OCI-LY7 (cell line): ENCODE measurements around the gene G3BP2. TPM values are rescaled to one million over a fixed set of nuclear protein-coding genes. Genes with fewer than 3 reads are reported as not detected.

Source experiments
- BruUV-seq: library from RNA; stranded (reverse); fragments of 400-500 nt; replicated peaks from 2 replicates; lab custom pipeline; 2021; lab: Mats Ljungman, UMichigan
- CTCF ChIA-PET: fragments of 300-600 bp; sonication (Branson Sonifier 250); formaldehyde crosslinking; loops from one replicate; lab custom pipeline; 2022; ENCODE audit warnings: antibody characterized with exemption; ENCODE audit not compliant: unreplicated experiment; lab: Charles Lee
- POLR2A ChIA-PET: fragments of 300-600 bp; sonication (Branson Sonifier 250); formaldehyde crosslinking; loops from one replicate; lab custom pipeline; 2022; ENCODE audit warnings: antibody characterized with exemption; lab: Charles Lee
- DNase-seq: peaks from one replicate; pipeline ENCODE4 v3.0.0-alpha.2; 2015; ENCODE audit warnings: low spot score
- H2AFZ ChIP-seq: fragments of 200-600 bp; sonication (generic), shearing (Covaris generic); 2 replicates; pipeline ENCODE4 v1.6.1; 2014; ENCODE audit warnings: mild to moderate bottlenecking, antibody characterized with exemption, low read length, moderate library complexity
- H3K27ac ChIP-seq: fragments of 200-600 bp; sonication (generic); 2 replicates; pipeline ENCODE4 v1.5.1; 2014; ENCODE audit warnings: mixed run types, low read depth, mild to moderate bottlenecking, moderate library complexity, low read length, inconsistent platforms; ENCODE audit not compliant: poor library complexity, severe bottlenecking
- H3K36me3 ChIP-seq: fragments of 200-600 bp; sonication (generic); 2 replicates; pipeline ENCODE4 v1.6.1; 2014; ENCODE audit warnings: mild to moderate bottlenecking, antibody characterized with exemption, low read length, moderate library complexity, mixed read lengths; ENCODE audit not compliant: insufficient read depth
- H3K4me1 ChIP-seq: fragments of 200-600 bp; sonication (generic); 2 replicates; pipeline ENCODE4 v1.5.1; 2014; ENCODE audit warnings: mild to moderate bottlenecking, low read length; ENCODE audit not compliant: insufficient read depth, poor library complexity, severe bottlenecking
- H3K4me2 ChIP-seq: fragments of 200-600 bp; sonication (generic); 2 replicates; pipeline ENCODE4 v1.6.1; 2014; ENCODE audit warnings: mild to moderate bottlenecking, low read length
- H3K4me3 ChIP-seq: fragments of 200-600 bp; sonication (generic); 2 replicates; pipeline ENCODE4 v1.5.1; 2014; ENCODE audit warnings: mild to moderate bottlenecking, low read depth, low read length; ENCODE audit not compliant: poor library complexity, severe bottlenecking
- H3K79me2 ChIP-seq: fragments of 200-600 bp; sonication (generic); 2 replicates; pipeline ENCODE4 v1.6.1; 2016; ENCODE audit warnings: low read depth, mild to moderate bottlenecking, low read length, moderate library complexity, mixed read lengths; ENCODE audit not compliant: insufficient read depth
- H3K9me2 ChIP-seq: fragments of 200-600 bp; sonication (generic); 2 replicates; pipeline ENCODE4 v1.6.1; 2016; ENCODE audit warnings: mild to moderate bottlenecking, low read length, mixed read lengths; ENCODE audit not compliant: insufficient read depth
- H3K9me3 ChIP-seq: fragments of 200-600 bp; sonication (generic); 2 replicates; pipeline ENCODE4 v1.6.1; 2014; ENCODE audit warnings: mild to moderate bottlenecking, mixed run types, low read length, mixed read lengths
- H4K20me1 ChIP-seq: fragments of 200-600 bp; sonication (generic); 2 replicates; pipeline ENCODE4 v1.6.1; 2014; ENCODE audit warnings: mild to moderate bottlenecking, antibody characterized with exemption, low read length, moderate library complexity, mixed read lengths; ENCODE audit not compliant: insufficient read depth
- EZH2phosphoT487 ChIP-seq: fragments of 200-600 bp; sonication (generic); IDR thresholded peaks from 2 replicates; pipeline ENCODE4 v1.6.1; 2018; ENCODE audit warnings: low read depth, borderline replicate concordance, mild to moderate bottlenecking, mixed run types, antibody characterized with exemption, low read length, moderate library complexity, mixed read lengths
- intact Hi-C: fragments of 100-400 bp; cut with micrococcal nuclease; formaldehyde crosslinking; loops from one replicate; pipeline ENCODE4 v1.10.0; 2022; ENCODE audit not compliant: unreplicated experiment
- total RNA-seq, 2 experiments: library from RNA; depleted of rRNA in 1 of 2; stranded (reverse); fragments of >200 nt in 1 of 2; shearing (Covaris generic) in 1 of 2; gene quantifications; 2 replicates each; pipeline ENCODE4 v1.2.3, GENCODE V29; 2014 to 2022
- TF ChIP-seq, protein P1 (sequence below): fragments of 200-600 bp; sonication (generic); conservative IDR thresholded peaks from 2 replicates; pipeline ENCODE4 v1.5.1; 2014; ENCODE audit warnings: mild to moderate bottlenecking, antibody characterized with exemption, low read length, moderate library complexity, mixed read lengths

G3BP2 gene
- total RNA-seq, 2 experiments from 2014 or later = 56.7 to 147 TPM

DNA sequence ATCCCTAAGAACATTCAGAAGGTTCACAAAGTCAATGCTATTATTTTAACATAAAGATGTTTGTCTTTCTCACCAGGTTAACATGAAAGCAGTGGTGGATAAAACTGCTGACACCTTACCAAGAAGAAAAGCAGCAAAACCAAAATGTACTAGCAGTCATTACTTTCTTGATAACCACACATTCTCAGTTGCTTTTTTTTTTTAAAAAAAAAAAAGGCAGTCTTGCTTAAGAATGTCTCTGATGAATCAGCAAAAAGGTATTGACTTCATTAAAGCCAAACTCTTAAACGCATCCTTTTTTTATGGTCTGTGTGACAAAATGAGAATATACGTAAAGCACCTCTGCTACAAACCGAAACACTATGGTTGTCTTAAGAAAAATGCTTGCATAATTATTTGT is 74.8 kb downstream of the G3BP2 start:
- no peak overlapping the region for H3K4me3 ChIP-seq
- no peak overlapping the region for H2AFZ ChIP-seq
- no peaks in the 10 kb centered on the region for H4K20me1 ChIP-seq
- no TSS peak for BruUV-seq
- no peaks in the 10 kb centered on the region for H3K9me2 ChIP-seq
- intact Hi-C loops = no loop called here
- no peaks in the 10 kb centered on the region for H3K79me2 ChIP-seq
- no peak for DNase-seq
- no peaks in the 10 kb centered on the region for H3K4me1 ChIP-seq
- no peak overlapping the region for H3K27ac ChIP-seq
- no peak overlapping the region for H3K4me2 ChIP-seq
- H3K36me3 ChIP-seq = no peaks in the 10 kb centered on the region
- TF ChIP-seq EZH2phosphoT487 = no peak
- TF ChIP-seq, protein P1, sequence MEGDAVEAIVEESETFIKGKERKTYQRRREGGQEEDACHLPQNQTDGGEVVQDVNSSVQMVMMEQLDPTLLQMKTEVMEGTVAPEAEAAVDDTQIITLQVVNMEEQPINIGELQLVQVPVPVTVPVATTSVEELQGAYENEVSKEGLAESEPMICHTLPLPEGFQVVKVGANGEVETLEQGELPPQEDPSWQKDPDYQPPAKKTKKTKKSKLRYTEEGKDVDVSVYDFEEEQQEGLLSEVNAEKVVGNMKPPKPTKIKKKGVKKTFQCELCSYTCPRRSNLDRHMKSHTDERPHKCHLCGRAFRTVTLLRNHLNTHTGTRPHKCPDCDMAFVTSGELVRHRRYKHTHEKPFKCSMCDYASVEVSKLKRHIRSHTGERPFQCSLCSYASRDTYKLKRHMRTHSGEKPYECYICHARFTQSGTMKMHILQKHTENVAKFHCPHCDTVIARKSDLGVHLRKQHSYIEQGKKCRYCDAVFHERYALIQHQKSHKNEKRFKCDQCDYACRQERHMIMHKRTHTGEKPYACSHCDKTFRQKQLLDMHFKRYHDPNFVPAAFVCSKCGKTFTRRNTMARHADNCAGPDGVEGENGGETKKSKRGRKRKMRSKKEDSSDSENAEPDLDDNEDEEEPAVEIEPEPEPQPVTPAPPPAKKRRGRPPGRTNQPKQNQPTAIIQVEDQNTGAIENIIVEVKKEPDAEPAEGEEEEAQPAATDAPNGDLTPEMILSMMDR = no peak
- no peaks in the 10 kb centered on the region for H3K9me3 ChIP-seq
- POLR2A ChIA-PET = interaction anchor here (0.8 kb wide), 1 partner anchor 10 kb away, joined by 3 read pairs; no protein-coding TSS in a partner anchor
- CTCF ChIA-PET = no interaction called here

DNA sequence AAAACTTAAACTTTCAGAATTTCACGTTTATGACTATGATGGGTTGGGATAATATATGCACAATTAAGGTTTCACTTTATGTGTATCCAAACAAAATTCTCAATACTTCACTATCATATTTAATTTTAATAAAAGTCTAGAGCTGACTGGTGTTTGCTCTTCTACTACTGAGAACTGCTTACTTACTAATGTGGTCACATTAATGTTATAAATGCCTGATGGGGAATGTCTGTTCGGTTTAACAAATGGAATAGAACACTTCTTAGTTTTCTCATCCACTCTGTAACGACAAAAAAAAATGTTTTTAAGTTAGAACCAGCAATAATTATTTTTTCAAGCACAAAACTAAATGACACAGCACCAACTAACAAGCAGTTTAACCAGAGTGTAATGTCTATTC is 77.2 kb downstream of the G3BP2 start:
- BruUV-seq = no TSS peak
- ChIA-PET POLR2A (no interaction called here), CTCF (no interaction called here)
- TF ChIP-seq, protein P1 = no peak
- TF ChIP-seq EZH2phosphoT487 = no peak
- no peaks in the 10 kb centered on the region for H3K9me2 ChIP-seq
- H3K4me3 ChIP-seq = no peak overlapping the region
- DNase-seq = no peak
- no peak overlapping the region for H2AFZ ChIP-seq
- H3K4me1 ChIP-seq = no peaks in the 10 kb centered on the region
- intact Hi-C loops = no loop called here
- H3K4me2 ChIP-seq = no peak overlapping the region
- H4K20me1 ChIP-seq = no peaks in the 10 kb centered on the region
- H3K27ac ChIP-seq = no peak overlapping the region
- no peaks in the 10 kb centered on the region for H3K36me3 ChIP-seq
- no peaks in the 10 kb centered on the region for H3K9me3 ChIP-seq
- no peaks in the 10 kb centered on the region for H3K79me2 ChIP-seq

DNA sequence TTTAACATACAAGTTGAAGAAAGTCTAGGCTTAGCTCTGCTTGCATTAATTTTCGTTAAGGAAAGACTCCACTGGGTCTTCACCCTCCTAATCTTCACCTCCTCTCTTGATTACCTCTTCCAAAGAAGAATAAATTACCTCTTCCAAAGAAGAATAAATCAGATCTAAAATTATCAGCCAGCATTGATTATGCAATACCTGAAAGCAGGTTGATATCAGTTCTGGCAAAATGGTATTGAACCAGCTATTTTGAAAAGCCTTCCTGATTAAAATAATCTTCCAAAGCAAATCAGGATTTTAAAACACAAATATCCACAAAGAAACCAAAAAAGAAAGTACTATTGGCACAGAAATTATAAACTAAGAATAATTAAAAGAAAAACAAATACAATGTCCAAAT is 79.8 kb downstream of the G3BP2 start:
- intact Hi-C loops = no loop called here
- H3K4me3 ChIP-seq = no peak overlapping the region
- H3K4me2 ChIP-seq = no peak overlapping the region
- no peak overlapping the region for H2AFZ ChIP-seq
- no peaks in the 10 kb centered on the region for H3K36me3 ChIP-seq
- no peak overlapping the region for H3K27ac ChIP-seq
- no peaks in the 10 kb centered on the region for H3K4me1 ChIP-seq
- TF ChIP-seq, protein P1 = no peak
- no peak for TF ChIP-seq EZH2phosphoT487
- ChIA-PET POLR2A (interaction anchor here (0.7 to 1.5 kb wide), 2 partner anchors 8 to 10 kb away, joined by 5 read pairs; no protein-coding TSS in a partner anchor), CTCF (no interaction called here)
- no peaks in the 10 kb centered on the region for H3K9me3 ChIP-seq
- no TSS peak for BruUV-seq
- no peaks in the 10 kb centered on the region for H3K79me2 ChIP-seq
- DNase-seq = no peak
- H3K9me2 ChIP-seq = no peaks in the 10 kb centered on the region
- no peaks in the 10 kb centered on the region for H4K20me1 ChIP-seq
